DMS53 treated with DMSO at 0.1 percent for 48 hours (cell line): Measurements from ENCODE around the gene PDIA3.
"Not testable (repeated sequence)": the region's sequence is repeated elsewhere in the genome, so short reads cannot be mapped to it uniquely, and the experiment has no call there.

ENCODE experiments used
- DNase-seq: peaks from one replicate; lab custom pipeline; 2025; ENCODE audit not compliant: unreplicated experiment; lab: John Stamatoyannopoulos, UW

PDIA3 gene

GRCh38 chr15:43746245-43746902 lies at the start of gene PDIA3:
PDIA3 (plus strand) TSS chr15:43746438; CDS start chr15:43746540, 102 bp downstream.
- DNase-seq, result peak; percentile 47

GRCh38 chr15:43702174-43702573 lies 44.1 kb upstream of the PDIA3 start:
- DNase-seq, result no peak

- DNase-seq, result no peak
Observed at GRCh38 chr15:43702701-43703424, 43.4 kb upstream of the PDIA3 start.

GRCh38 chr15:43710431-43711131 lies 35.7 kb upstream of the PDIA3 start:
- not testable (repeated sequence) for DNase-seq

GRCh38 chr15:43723151-43723550 lies 23.1 kb upstream of the PDIA3 start:
- no peak for DNase-seq

- not testable (repeated sequence) for DNase-seq
Observed at GRCh38 chr15:43726306-43726705, 19.9 kb upstream of the PDIA3 start.

- DNase-seq, result not testable (repeated sequence)
Observed at GRCh38 chr15:43728053-43728725, 18.0 kb upstream of the PDIA3 start.

- no peak for DNase-seq
Observed at GRCh38 chr15:43735416-43735815, 10.8 kb upstream of the PDIA3 start.

- peak; percentile 4 for DNase-seq
Observed at GRCh38 chr15:43746903-43747309, 668 bp downstream of the PDIA3 start.

GRCh38 chr15:43748376-43748775 lies 2.1 kb downstream of the PDIA3 start:
- DNase-seq, result no peak

GRCh38 chr15:43749690-43750345 lies 3.6 kb downstream of the PDIA3 start:
- no peak for DNase-seq

- no peak for DNase-seq
Observed at GRCh38 chr15:43751885-43752284, 5.6 kb downstream of the PDIA3 start.

GRCh38 chr15:43762824-43763223 lies 16.6 kb downstream of the PDIA3 start:
- no peak for DNase-seq

- DNase-seq, result no peak
Observed at GRCh38 chr15:43763819-43764446, 17.7 kb downstream of the PDIA3 start.

- peak; percentile 23 for DNase-seq
Observed at GRCh38 chr15:43769584-43770228, 23.5 kb downstream of the PDIA3 start.

GRCh38 chr15:43771816-43772215 lies 25.6 kb downstream of the PDIA3 start:
- DNase-seq, result no peak

- no peak for DNase-seq
Observed at GRCh38 chr15:43772624-43773023, 26.4 kb downstream of the PDIA3 start.

GRCh38 chr15:43774062-43774461 lies 27.8 kb downstream of the PDIA3 start:
- no peak for DNase-seq

- peak; percentile 69 for DNase-seq
Observed at GRCh38 chr15:43775411-43775965, 29.2 kb downstream of the PDIA3 start.
